CD4-positive, alpha-beta T cell treated with Interleukin-6 for 4 hours (primary cell): ENCODE results near the gene LITAFD.
A peak's percentile ranks its signal among the peaks of the same experiment; 100 is the strongest.

Experiments used
- DNase-seq: peaks from one replicate; pipeline ENCODE4 v3.0.0-alpha.2; 2020; ENCODE audit warnings: mixed read lengths

LITAFD gene

GRCh38 chr16:8921347-8921984, 39.3 kb downstream of the LITAFD start:
- DNase-seq, result no peak

GRCh38 chr16:8923199-8923598, 41.0 kb downstream of the LITAFD start:
- no peak for DNase-seq

GRCh38 chr16:8924214-8924613, 42.1 kb downstream of the LITAFD start:
- DNase-seq, result no peak

GRCh38 chr16:8925455-8925854, 43.3 kb downstream of the LITAFD start:
- DNase-seq, result no peak

GRCh38 chr16:8926827-8927226, 44.7 kb downstream of the LITAFD start:
- DNase-seq, result no peak

GRCh38 chr16:8928467-8928957, 46.4 kb downstream of the LITAFD start:
- DNase-seq, result no peak

GRCh38 chr16:8929086-8929748, 47.1 kb downstream of the LITAFD start:
- no peak for DNase-seq

GRCh38 chr16:8931859-8932258, 49.7 kb downstream of the LITAFD start:
- peak; percentile 71 for DNase-seq

- DNase-seq, result no peak
Observed at GRCh38 chr16:8934601-8935000, 52.5 kb downstream of the LITAFD start.
